Body of pancreas (tissue), 4 donors: ENCODE data around the gene EEF2. TPM values are rescaled to one million over a fixed set of nuclear protein-coding genes. Genes with fewer than 3 reads are reported as not detected.
"Not testable (repeated sequence)": the region's sequence is repeated elsewhere in the genome, so short reads cannot be mapped to it uniquely, and the experiment has no call there.

Experiments
- ATAC-seq: fragments of 150-250 bp; one replicate; pipeline ENCODE4 v1.9.1; 2016
- DNase-seq, 4 donors: peaks; one replicate each; pipeline ENCODE4 v3.0.0-alpha.2; 2019
- H3K27ac ChIP-seq, 4 donors: fragments of 200-600 bp; sonication (generic); 1 replicate in 3 of 4; 2 replicates in 1 of 4; pipeline versions ENCODE4 v1.5.1 to v1.6.1; 2016 to 2019; ENCODE audit warnings: mild to moderate bottlenecking in 1 of 4, mixed read lengths in 1 of 4, moderate library complexity in 1 of 4
- H3K27me3 ChIP-seq, 2 donors: fragments of 200-600 bp; sonication (generic); one replicate each; pipeline ENCODE4 v1.6.0; 2016; ENCODE audit warnings: mild to moderate bottlenecking in 1 of 2
- H3K36me3 ChIP-seq, 2 donors: fragments of 200-600 bp; sonication (generic); replicated peaks in 1 of 2; 2 replicates each; pipeline ENCODE4 v1.5.1; 2016; ENCODE audit warnings: low read depth in 2 of 2; ENCODE audit not compliant: insufficient read depth in 1 of 2
- H3K4me1 ChIP-seq: fragments of 200-600 bp; sonication (generic); one replicate; pipeline ENCODE4 v1.6.0; 2016
- H3K4me3 ChIP-seq, 2 donors: fragments of 200-600 bp; sonication (generic); 1 replicate in 1 of 2; 2 replicates in 1 of 2; pipeline ENCODE4 v1.5.1; 2016 to 2019
- H3K9me3 ChIP-seq, 3 donors: fragments of 200-600 bp; sonication (generic); 1 replicate in 2 of 3; 2 replicates in 1 of 3; pipeline ENCODE4 v1.5.1; 2016
- CTCF ChIP-seq, 7 experiments: fragments of 450-650 bp in 4 of 7; fragments of 200-600 bp in 3 of 7; sonication (generic) in 3 of 7; IDR thresholded peaks; one replicate each; pipeline ENCODE4 v1.5.1; 2016 to 2019; ENCODE audit warnings: antibody characterized with exemption in 7 of 7
- POLR2A ChIP-seq, 3 donors: fragments of 450-650 bp; IDR thresholded peaks; one replicate each; pipeline ENCODE4 v1.6.1; 2016; ENCODE audit warnings: antibody characterized with exemption in 3 of 3, mild to moderate bottlenecking in 2 of 3
- WGBS, 2 donors: methylation state at CpG; one replicate each; pipeline ENCODE4 v1.1.5; 2017; 5-methylcytosine and 5-hydroxymethylcytosine counted together
- intact Hi-C: fragments of 100-400 bp; cut with DNase I; formaldehyde crosslinking; loops from one replicate; pipeline ENCODE4 v1.15.1; 2023
- total RNA-seq, 2 donors: library from RNA; depleted of rRNA; stranded (reverse); fragments of >200 nt; gene quantifications; one replicate each; pipeline ENCODE4 v1.1.0, GENCODE V29; 2016

The EEF2 gene
- total RNA-seq, 2 donors from 2014 or later: 1,656 to 1,704 TPM

- H3K27ac ChIP-seq: peak overlapping the region in 3 of 4 donors; percentile 65 to 85 (median 80)
- H3K4me3 ChIP-seq: no peak overlapping the region
- DNase-seq: no peak
- no peaks in the 10 kb centered on the region for H3K36me3 ChIP-seq
- TF ChIP-seq POLR2A (IDR thresholded peaks at IDR 0.05) (no peak), CTCF (IDR thresholded peaks at IDR 0.05) (no peak)
- 86 to 92% methylated on average over 5 to 31 of the region's 33 CpGs for WGBS, 2 donors
- no peaks in the 10 kb centered on the region for H3K27me3 ChIP-seq
- ATAC-seq: no peak
- H3K4me1 ChIP-seq: peaks cover 85% of the 10 kb centered on the region
- H3K9me3 ChIP-seq: no peaks in the 10 kb centered on the region
- intact Hi-C loops: no loop called here
These were observed 27.8 kb upstream of the EEF2 start for GRCh38 chr19:4012975-4013634.

- H3K4me3 ChIP-seq: no peak overlapping the region
These were observed 27.1 kb upstream of the EEF2 start for GRCh38 chr19:4012092-4012974.

GRCh38 chr19:4011430-4011829 lies 26.2 kb upstream of the EEF2 start:
- WGBS, 2 donors: 36 to 37% methylated on average over 6 of the region's 6 CpGs
- ATAC-seq, H3K9me3 ChIP-seq, H3K27me3 ChIP-seq, intact Hi-C loops, H3K36me3 ChIP-seq, DNase-seq, H3K4me3 ChIP-seq: not testable (repeated sequence)
- Histone ChIP-seq H3K4me1 (peaks cover 85% of the 10 kb centered on the region), H3K27ac (peak overlapping the region in 3 of 4 donors; percentile 62 to 91 (median 91))

More at GRCh38 chr19:4012092-4012974, 27.1 kb upstream of the EEF2 start:
- peak in 2 of 3 donors; percentile 47 to 53 for TF ChIP-seq POLR2A (IDR thresholded peaks at IDR 0.05)
- no peak for TF ChIP-seq CTCF (IDR thresholded peaks at IDR 0.05)
- Histone ChIP-seq H3K27me3 (no peaks in the 10 kb centered on the region), H3K27ac (peak overlapping the region; percentile 65 to 85 (median 72)), H3K36me3 (no peaks in the 10 kb centered on the region), H3K9me3 (no peaks in the 10 kb centered on the region), H3K4me1 (peaks cover 85% of the 10 kb centered on the region)
- intact Hi-C loops: no loop called here
- 37 to 39% methylated on average over 22 to 27 of the region's 27 CpGs for WGBS, 2 donors
- peak; percentile 53 for ATAC-seq
- DNase-seq: peak; percentile 76 to 90 (median 86)

- WGBS, 2 donors: 54 to 58% methylated on average over 5 to 14 of the region's 14 CpGs
- Histone ChIP-seq H3K4me1 (peaks cover 81% of the 10 kb centered on the region), H3K4me3 (no peak overlapping the region), H3K9me3 (no peaks in the 10 kb centered on the region), H3K36me3 (no peaks in the 10 kb centered on the region), H3K27ac (peak overlapping the region; percentile 27 to 91 (median 76)), H3K27me3 (no peaks in the 10 kb centered on the region)
- DNase-seq (no peak), ATAC-seq (no peak)
- no peak for TF ChIP-seq CTCF (IDR thresholded peaks at IDR 0.05)
- no peak for TF ChIP-seq POLR2A (IDR thresholded peaks at IDR 0.05)
- intact Hi-C loops: no loop called here
These were observed 25.5 kb upstream of the EEF2 start for GRCh38 chr19:4010808-4011110.
